NCI-H446 treated with DMSO at 0.1 percent for 48 hours (cell line): ENCODE data around the gene ST14.

Source experiments
- DNase-seq: peaks from one replicate; lab custom pipeline; 2025; lab: John Stamatoyannopoulos, UW

The ST14 gene

GRCh38 chr11:130159657-130160497 is at the start of gene ST14:
Gene ST14, plus strand, starts transcription at chr11:130159782. Its CDS starts 198 bp downstream, at chr11:130159980.
- no peak for DNase-seq

- no peak for DNase-seq
These were observed 49.1 kb upstream of the ST14 start for GRCh38 chr11:130110339-130111108.

- DNase-seq, result no peak
These were observed 47.3 kb upstream of the ST14 start for GRCh38 chr11:130112071-130112830.

- no peak for DNase-seq
These were observed 45.3 kb upstream of the ST14 start for GRCh38 chr11:130114281-130114680.

- no peak for DNase-seq
These were observed 44.9 kb upstream of the ST14 start for GRCh38 chr11:130114726-130115125.

GRCh38 chr11:130115218-130115617 is 44.4 kb upstream of the ST14 start:
- DNase-seq, result peak; percentile 27

GRCh38 chr11:130118165-130118564 is 41.4 kb upstream of the ST14 start:
- no peak for DNase-seq

- DNase-seq, result no peak
These were observed 40.8 kb upstream of the ST14 start for GRCh38 chr11:130118636-130119387.

- DNase-seq, result no peak
These were observed 39.5 kb upstream of the ST14 start for GRCh38 chr11:130120045-130120444.

GRCh38 chr11:130121445-130121978 is 38.1 kb upstream of the ST14 start:
- no peak for DNase-seq

GRCh38 chr11:130122141-130122575 is 37.4 kb upstream of the ST14 start:
- no peak for DNase-seq

GRCh38 chr11:130123414-130124040 is 36.1 kb upstream of the ST14 start:
- no peak for DNase-seq

GRCh38 chr11:130124096-130124495 is 35.5 kb upstream of the ST14 start:
- DNase-seq, result no peak

- no peak for DNase-seq
These were observed 33.9 kb upstream of the ST14 start for GRCh38 chr11:130125638-130126037.

GRCh38 chr11:130126516-130126915 is 33.1 kb upstream of the ST14 start:
- no peak for DNase-seq

- no peak for DNase-seq
These were observed 32.1 kb upstream of the ST14 start for GRCh38 chr11:130127509-130127908.

GRCh38 chr11:130128626-130129025 is 31.0 kb upstream of the ST14 start:
- DNase-seq, result no peak

GRCh38 chr11:130129922-130130321 is 29.7 kb upstream of the ST14 start:
- DNase-seq, result no peak

GRCh38 chr11:130131961-130132850 is 27.4 kb upstream of the ST14 start:
- DNase-seq, result peak; percentile 33

- no peak for DNase-seq
These were observed 25.9 kb upstream of the ST14 start for GRCh38 chr11:130133716-130134115.
